GM12872 (cell line): ENCODE measurements around the gene SLCO2A1.

Experiments used
- CTCF ChIP-seq: IDR thresholded peaks from 3 replicates; pipeline ENCODE4 v1.5.1; 2011; ENCODE audit warnings: low read depth, mild to moderate bottlenecking, low read length, moderate library complexity; ENCODE audit not compliant: insufficient read depth

Gene SLCO2A1

DNA sequence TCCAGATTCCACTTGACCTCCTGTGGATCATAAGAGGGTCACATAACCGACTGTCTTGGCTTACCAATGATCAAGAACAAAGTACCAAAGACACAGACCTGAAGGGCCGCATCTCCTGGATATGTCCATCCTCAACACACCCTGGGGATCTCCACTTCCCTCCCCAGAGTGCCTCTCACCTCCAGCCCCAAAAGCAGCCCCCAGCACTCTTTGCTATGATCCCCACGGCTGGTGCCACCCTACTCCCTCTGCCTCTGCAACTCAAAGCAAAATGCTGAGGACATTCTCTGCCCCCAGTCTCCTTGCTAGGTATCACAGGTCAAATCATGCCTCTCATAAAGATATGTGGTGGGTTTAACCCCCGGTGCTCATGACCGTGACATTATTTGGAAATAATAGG lies 32.7 kb downstream of the SLCO2A1 start:
- TF ChIP-seq CTCF, result no peak

GRCh38 chr3:133996251-133996661 lies 33.5 kb downstream of the SLCO2A1 start:
- no peak for TF ChIP-seq CTCF

DNA sequence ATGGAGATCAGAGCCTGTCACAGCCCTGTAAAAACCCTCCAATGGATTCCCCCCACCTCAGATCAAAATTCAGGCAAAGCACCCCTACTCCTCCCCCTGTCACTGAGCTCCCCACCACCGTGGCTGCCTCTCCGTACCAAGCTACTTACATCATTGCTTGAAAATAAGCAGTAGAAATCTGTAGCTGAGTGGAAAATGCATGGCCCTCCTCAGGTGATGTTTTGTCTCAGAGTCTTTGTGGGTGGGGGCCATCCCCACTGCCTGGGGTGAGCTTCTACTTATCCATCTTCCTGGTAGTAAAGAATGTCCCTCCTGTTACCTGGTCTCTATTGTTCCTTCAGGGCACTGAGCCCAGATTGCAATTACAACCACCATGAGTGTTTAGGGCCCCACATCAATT lies 34.5 kb downstream of the SLCO2A1 start:
- no peak for TF ChIP-seq CTCF

DNA sequence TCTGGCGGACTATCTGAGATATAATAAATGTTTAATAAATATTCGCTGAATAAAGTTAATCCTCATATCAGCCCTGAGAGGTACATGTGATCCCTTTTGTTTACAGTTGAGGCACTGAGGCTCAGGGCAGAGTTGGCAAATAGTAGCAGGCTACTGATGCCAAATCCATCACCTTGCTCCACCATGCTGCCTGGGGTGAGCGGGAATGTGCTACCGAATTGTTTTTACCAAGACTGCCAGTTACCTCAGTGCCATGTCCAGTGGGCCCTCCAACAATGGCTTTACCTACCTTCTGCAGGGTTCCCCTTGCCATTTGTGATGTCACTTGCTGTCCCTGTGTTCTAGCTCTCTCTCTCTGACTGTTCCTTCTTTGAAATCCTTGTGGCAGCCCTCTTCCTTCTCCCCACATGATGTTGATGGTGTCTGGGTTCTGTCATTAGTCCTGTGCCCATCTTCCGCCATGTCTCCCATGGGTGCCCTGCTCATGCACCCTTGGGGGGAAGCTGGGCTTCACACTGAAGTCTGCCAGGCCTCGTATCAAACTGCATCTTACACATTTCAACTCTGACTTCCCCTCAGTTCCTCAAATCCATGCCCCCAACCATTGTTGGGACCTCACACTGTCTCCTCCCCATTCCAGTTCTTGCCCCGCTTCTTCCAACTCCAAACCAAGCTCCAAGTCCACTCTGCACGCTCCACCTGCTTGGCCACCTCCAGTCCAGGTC lies 35.4 kb downstream of the SLCO2A1 start:
- TF ChIP-seq CTCF, result no peak

DNA sequence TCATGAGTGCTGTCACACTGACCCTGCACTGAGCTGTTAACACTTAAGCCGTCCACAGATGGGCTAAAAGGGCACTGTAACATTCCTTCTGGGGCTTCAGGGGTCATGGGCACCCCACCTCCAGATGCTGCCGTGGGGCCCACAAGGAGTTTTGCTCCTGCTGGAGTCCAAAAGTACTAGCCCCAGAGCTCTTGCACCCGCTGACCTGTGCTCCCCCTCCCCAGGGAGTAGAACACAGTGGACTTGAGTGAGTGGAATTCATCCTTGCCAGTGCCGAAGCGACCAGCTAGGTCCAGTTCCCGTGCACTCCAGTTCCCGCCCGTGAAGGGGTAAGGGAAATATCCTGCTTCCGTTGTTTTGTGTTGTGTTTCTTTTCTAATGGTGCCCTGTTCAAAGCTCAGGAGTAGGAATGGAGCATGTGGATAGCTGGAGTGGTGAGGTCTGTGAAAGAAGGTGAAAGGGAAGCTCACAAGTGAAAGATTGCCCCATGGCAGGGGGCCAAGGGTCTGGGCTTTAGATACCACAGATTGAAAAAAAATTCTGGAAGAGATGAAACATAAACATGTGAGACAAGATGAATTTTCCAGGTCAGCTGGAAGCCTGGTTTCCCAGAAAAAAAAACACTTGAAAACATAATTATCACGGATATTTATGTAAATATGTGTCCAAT lies 36.6 kb downstream of the SLCO2A1 start:
- no peak for TF ChIP-seq CTCF

DNA sequence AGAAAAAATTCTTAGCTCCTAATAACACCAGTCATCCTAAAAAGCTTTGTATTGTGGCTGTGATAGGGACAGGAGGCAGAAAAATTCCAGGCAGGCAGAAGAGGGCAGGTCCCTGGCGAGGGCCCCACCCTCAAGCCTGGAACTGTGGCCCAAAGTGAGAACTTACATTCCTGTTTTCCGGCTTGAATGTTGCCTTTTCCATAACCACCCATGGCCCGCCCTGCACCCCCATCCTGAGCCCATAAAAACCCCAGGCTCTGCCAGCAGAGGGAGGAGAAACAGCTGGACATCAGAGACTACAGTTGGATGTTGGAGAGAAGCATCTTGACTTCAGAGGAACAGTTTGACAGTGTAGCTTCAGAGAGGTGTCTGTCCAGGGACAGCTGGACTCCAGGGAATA lies 37.3 kb downstream of the SLCO2A1 start:
- TF ChIP-seq CTCF, result no peak

DNA sequence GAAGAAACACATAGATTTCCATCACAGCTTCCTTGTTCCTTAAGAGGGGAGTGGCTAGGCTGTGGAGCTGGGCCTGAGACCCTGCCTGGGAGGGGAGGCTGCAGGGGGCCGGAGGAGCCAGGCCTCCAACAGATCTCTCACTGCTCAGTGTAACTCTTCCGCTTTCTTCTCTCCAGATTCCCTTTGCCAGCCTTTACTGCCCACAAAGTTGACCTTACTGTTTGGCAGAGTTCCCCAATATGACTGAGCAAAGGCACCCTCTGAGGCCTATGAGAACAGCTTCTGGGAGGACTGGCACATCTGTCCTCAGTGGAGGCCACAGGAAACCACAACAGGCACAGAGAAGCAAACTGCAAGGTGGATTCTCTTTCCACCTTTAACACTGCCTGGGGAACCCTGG lies 38.1 kb downstream of the SLCO2A1 start:
- TF ChIP-seq CTCF, result no peak
